ENCODE results near the gene DACT2. TPM values are rescaled to one million over a fixed set of nuclear protein-coding genes. Genes with fewer than 3 reads are reported as not detected.

The DACT2 gene, protein sequence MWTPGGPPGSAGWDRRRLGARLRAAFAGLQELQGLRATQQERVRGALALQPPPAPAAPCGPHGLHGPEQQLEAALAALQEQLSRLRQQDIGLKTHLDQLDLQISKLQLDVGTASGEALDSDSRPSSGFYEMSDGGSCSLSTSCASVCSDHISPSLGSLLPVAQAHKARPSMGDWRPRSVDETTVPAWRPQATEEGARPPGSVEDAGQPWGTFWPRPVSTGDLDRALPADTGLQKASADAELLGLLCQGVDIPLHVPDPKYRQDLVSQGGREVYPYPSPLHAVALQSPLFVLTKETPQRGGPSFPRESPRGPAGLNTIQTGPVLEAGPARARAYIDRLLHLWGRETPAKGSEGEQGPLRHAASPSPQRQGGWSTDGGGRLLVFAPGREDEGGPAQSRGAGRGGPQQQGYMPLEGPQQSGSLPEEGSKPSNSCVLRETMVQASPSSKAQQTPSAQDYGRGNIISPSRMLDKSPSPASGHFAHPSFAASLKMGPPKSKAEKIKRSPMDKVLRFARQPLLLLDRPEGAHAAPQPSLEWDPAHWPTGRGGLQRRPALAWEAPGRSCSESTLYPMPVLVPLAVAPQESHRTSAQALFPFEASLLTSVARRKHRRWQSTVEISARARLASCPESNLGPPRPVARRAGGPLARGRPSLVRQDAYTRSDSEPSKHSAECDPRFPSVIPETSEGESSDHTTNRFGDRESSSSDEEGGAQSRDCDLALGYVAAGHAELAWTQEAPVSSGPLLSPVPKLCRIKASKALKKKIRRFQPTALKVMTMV
- under 1 TPM in 1 of 2 experiments, not detected in 1; 0.10 TPM for total RNA-seq

DNA sequence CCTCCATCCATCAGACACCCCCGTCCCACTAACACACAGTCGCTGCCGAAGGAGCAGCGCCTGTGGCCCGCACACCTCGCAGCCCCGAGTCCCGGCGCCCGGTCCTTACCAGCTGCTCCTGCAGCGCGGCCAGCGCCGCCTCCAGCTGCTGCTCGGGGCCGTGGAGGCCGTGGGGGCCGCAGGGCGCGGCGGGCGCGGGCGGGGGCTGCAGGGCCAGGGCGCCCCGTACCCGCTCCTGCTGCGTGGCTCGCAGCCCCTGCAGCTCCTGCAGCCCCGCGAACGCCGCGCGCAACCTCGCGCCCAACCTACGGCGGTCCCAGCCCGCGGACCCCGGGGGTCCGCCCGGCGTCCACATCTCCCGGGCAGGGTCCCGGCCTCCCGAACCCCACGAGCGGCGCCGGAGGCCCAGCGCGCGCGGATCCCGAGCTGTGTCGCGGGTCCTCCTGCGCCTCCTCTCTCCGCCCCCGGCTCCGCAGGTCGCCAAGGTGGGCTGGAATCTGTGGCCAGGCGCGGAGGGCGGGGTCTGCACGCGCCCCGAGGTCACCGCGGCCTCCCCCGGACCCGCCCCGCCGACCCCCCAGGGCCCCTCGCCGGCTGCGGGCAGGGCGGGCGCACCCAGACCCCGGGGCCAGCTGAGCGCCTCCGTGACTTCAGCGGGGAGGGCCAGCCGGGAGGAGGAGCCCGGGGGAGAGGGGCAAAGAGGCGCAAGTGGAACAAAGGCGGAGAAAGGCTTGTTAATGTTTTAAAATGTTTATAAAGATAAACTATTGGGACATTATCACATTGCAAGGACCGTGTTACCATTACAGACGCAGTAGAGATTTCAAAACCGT is at the start of gene DACT2:
DACT2 (minus strand) TSS at position 499 of the 833 bp plus-strand sequence; CDS start at position 355, 144 bp downstream.
- Mint-ChIP-seq H3K4me3 (no peak within 1 kb of the TSS), H3K27me3 (peaks cover 41% of the 10 kb centered on the region), H3K9me3 (no peaks in the 10 kb centered on the region), H3K27ac (no peak within 1 kb of the TSS), H3K4me1 (no peaks in the 10 kb centered on the region), H3K36me3 (ENCODE audit: low read depth) (no peaks in the 10 kb centered on the region)
- no peak for DNase-seq
- POLR2A ChIA-PET = interaction anchor here (0.6 kb wide), 1 partner anchor 125 kb away, joined by 3 read pairs; no protein-coding TSS in a partner anchor
- CTCF ChIA-PET = interaction anchor here (0.6 kb wide), 1 partner anchor 56 kb away, joined by 4 read pairs; no protein-coding TSS in a partner anchor

DNA sequence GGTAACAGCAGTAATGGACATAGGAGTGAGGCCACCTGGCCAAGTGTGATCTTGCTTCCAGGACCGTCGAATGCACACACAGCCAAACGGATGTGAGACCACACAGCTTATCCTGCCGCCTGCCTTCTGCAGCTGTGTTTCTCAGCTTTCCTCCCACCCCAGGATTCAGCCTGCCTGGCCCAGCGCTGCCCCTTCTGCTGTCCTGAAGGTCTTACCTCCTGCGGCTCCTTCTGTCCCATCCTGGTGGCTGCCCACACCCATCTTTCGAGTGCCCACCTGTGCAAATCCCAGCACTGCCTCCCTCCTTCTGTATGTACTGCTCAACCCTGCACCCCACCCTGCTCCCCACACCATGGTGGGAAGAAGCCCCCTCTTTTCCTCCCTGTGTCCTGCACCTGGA is 49.4 kb upstream of the DACT2 start:
- peaks cover 5% of the 10 kb centered on the region for H3K27me3 Mint-ChIP-seq
- H3K27ac Mint-ChIP-seq = no peak overlapping the region
- peaks cover 4% of the 10 kb centered on the region for H3K4me1 Mint-ChIP-seq
- no peak overlapping the region for H3K4me3 Mint-ChIP-seq
- no peaks in the 10 kb centered on the region for H3K36me3 Mint-ChIP-seq (ENCODE audit: low read depth)
- ChIA-PET CTCF (no interaction called here), POLR2A (no interaction called here)
- DNase-seq = no peak
- H3K9me3 Mint-ChIP-seq = no peaks in the 10 kb centered on the region

DNA sequence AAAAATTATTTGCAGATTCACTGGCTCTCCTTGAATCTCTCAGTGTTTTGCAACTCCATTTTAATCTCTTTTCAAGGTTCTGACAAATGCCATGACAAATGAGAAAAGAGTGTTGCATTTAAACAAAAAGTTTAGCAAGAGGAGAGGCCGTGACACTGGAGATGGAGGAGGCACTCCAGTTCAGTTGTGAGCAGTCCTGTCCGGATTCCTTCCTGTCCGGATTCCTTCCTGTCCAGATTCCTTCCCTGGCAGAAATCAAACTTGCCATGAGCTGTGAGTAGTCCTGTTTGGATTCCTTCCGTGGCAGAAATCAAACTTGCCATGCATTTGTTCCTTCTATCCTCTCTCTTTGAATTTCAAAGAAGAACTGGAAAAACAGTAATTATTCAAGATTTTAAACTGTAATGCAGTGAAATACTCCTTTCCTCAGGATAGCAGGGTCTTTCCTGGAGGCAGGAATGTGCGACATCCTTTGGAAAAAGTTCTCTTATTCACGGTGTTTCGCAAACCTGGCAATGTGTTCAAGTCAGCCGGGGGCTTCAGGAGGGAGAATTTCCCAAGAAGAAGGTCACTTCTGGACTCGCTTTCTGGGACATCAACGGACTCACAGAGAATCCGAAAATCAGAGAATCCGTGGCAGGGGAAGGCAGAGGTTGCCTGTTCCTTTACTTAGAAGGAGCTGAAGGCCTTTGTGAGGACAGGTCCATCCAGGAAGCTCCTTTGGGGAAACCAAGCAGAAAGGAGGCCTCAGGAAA is 48.7 kb upstream of the DACT2 start:
- no peaks in the 10 kb centered on the region for H3K9me3 Mint-ChIP-seq
- ChIA-PET CTCF (no interaction called here), POLR2A (no interaction called here)
- H3K27me3 Mint-ChIP-seq = peaks cover 5% of the 10 kb centered on the region
- no peaks in the 10 kb centered on the region for H3K36me3 Mint-ChIP-seq (ENCODE audit: low read depth)
- no peak overlapping the region for H3K4me3 Mint-ChIP-seq
- peaks cover 4% of the 10 kb centered on the region for H3K4me1 Mint-ChIP-seq
- DNase-seq = no peak
- H3K27ac Mint-ChIP-seq = no peak overlapping the region

DNA sequence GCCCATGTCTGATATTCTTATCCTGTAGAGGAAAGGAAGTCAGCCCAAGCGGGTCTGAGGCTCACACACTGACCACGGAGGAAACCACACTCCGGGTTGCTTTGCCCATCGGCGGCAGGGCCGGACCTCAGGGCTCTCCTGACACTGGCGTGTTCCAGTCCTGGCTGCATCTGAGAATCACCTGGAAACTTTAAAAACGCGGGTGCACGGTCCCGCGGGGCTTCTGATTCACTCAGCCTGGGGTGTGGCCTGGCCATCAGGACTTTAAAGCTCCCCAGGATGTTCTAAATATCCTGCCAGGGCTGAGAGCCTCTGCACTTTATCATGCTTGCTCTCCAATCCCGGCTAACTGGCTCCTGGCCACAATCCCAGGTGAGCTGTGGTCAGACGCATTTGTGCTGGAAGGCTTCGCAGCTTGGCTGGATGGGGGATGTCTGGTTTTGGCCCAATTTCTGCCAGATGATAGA is 47.7 kb upstream of the DACT2 start:
- Mint-ChIP-seq H3K27ac (no peak overlapping the region), H3K9me3 (no peaks in the 10 kb centered on the region)
- DNase-seq = no peak

DNA sequence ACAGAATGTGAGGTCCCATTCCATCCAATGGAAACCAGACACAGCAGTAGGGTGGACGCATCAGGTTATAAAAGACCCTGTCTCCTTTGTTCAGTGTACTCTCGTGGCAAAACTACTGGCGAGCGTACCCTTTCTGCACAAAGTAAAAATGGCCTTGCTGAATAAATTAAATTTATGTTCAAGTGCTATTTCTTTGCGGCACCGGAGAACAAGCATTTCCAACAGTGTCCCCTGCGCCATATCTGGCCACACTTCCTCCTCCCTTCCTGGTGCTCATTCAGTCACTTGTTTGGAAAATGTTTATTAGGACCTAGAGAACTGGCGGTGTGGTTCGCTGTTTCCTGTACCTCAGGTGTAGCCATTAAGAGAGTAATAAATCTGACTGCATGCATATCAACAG is 46.9 kb upstream of the DACT2 start:
- no peaks in the 10 kb centered on the region for H3K9me3 Mint-ChIP-seq
- no peak for DNase-seq
- ChIA-PET CTCF (no interaction called here), POLR2A (no interaction called here)
- peaks cover 5% of the 10 kb centered on the region for H3K27me3 Mint-ChIP-seq
- no peak overlapping the region for H3K4me3 Mint-ChIP-seq
- no peak overlapping the region for H3K27ac Mint-ChIP-seq
- peaks cover 4% of the 10 kb centered on the region for H3K4me1 Mint-ChIP-seq
- no peaks in the 10 kb centered on the region for H3K36me3 Mint-ChIP-seq (ENCODE audit: low read depth)

More for the DNA sequence above, 47.7 kb upstream of the DACT2 start:
- H3K27me3 Mint-ChIP-seq = peaks cover 5% of the 10 kb centered on the region
- H3K4me3 Mint-ChIP-seq = no peak overlapping the region
- peaks cover 4% of the 10 kb centered on the region for H3K4me1 Mint-ChIP-seq
- POLR2A ChIA-PET = no interaction called here
- CTCF ChIA-PET = no interaction called here
- H3K36me3 Mint-ChIP-seq (ENCODE audit: low read depth) = no peaks in the 10 kb centered on the region

DNA sequence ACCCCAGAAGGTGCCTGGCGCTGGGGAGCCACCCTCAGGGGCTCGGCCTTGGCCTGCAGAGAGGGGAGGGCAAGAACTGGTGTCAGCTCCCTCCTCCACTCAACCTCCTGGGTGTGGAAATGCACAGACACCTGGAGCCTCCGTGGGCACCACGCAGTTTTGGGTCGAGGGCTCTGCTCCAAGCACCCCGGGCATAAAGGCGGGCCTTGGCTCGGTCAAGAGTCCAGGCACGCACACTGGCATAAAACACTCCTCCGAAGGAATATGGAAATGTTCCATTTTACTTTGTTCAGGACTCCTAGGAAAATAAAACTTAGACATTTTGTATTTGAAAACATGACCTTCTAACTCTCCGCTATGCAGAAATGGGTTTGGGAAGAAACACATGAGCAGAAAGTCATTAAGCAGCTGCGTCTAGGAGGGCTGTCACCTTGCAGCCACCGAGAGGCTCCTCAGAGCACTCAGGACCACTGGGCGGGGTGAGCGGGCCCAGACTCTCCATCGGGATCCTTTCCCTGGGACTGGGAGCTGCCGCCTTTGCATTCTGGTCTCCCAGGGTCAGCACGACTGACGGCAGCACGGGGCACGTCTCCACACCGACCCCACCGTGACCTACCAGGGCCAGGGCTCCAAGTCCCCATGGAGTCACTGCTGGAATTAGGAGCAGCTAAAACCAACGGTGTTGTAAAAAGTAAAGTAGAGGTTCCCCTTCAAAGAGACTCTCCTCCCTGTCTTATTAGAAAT is 46.0 kb upstream of the DACT2 start:
- Mint-ChIP-seq H3K36me3 (ENCODE audit: low read depth) (no peaks in the 10 kb centered on the region), H3K27me3 (peaks cover 5% of the 10 kb centered on the region), H3K9me3 (no peaks in the 10 kb centered on the region), H3K4me3 (no peak overlapping the region), H3K27ac (no peak overlapping the region), H3K4me1 (peaks cover 4% of the 10 kb centered on the region)
- POLR2A ChIA-PET = no interaction called here
- CTCF ChIA-PET = no interaction called here
- DNase-seq = no peak

DNA sequence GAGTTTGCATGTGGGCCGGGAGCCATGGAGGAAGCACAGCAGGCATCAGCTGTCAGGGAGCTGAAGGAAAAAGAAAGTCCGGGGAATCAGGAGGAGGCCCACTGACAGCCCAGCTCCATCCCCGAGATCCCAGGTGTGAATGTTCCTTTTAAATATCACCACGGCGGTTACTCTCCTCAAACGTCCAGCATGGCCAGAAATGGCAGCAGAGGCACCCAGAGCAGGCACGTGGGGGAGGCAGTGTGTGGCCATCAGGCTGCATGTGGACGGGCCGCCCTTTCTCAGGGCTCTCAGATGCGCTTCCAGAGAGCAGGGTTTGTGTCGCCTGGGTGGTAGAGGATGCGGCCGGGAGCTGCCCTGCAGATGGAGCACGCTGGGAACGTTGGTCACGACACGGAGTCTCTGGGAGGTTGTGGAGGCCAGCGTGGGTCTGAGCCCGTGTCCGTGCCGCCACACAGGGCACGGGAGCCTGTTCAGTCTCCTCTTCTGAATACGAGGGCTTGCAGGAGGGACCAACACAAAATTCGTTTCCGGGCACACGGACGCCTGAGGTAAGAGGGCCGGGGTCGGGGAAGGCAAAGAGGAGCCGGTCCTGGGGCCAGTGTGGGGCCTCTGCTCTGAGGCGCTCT is 45.3 kb upstream of the DACT2 start:
- H3K4me1 Mint-ChIP-seq = peaks cover 4% of the 10 kb centered on the region
- no peaks in the 10 kb centered on the region for H3K9me3 Mint-ChIP-seq
- H3K27me3 Mint-ChIP-seq = peaks cover 5% of the 10 kb centered on the region
- H3K27ac Mint-ChIP-seq = no peak overlapping the region
- no peak overlapping the region for H3K4me3 Mint-ChIP-seq
- no peaks in the 10 kb centered on the region for H3K36me3 Mint-ChIP-seq (ENCODE audit: low read depth)
- ChIA-PET CTCF (no interaction called here), POLR2A (no interaction called here)
- DNase-seq = no peak

DNA sequence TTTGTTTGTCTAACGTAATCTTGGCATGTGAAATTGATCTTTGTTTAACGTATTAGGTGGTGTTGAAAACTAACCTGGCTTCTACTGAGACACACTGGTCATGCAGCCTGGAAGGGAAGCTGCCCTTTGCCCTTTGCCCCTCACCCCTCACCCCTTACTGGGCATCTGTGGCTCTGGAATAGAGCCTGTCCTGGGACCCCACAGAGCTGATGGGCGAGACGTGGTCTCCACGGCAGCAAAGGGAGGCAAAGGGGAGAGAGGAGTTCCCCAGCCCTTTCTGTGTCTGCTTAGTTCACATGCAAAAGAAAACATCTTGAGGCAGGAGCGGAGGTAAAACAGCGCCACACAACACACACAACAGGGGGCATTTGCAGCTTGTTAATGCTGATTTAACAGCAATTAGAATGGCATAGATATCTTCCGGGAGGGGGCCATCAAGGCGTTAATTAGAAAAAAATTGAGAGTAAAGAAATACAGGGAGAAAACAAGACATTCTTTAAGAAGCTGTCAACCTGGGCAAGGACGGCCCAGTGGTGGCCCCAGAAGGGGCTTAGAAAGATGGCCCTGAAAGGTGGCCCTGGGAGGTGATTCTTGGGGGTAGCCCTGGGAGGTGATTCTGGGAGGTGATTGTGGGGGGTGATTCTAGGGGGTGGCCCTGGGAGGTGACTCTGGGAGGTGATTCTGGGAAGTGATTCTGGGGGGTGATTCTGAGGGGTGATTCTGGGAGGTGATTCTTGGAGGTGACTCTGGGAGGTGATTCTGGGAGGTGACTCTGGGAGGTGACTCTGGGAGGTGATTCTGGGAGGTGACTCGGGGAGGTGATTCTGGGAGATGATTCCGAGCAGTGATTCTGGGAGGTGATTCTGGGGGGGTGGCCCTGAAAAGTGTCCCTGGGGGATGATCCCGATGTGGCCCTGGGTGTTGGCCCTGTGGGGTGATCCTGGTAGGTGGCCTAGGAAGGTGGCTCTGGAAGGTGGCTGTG is 44.5 kb upstream of the DACT2 start:
- ChIA-PET CTCF (no interaction called here), POLR2A (no interaction called here)
- Mint-ChIP-seq H3K27ac (no peak overlapping the region), H3K4me3 (no peak overlapping the region), H3K9me3 (no peaks in the 10 kb centered on the region), H3K36me3 (ENCODE audit: low read depth) (no peaks in the 10 kb centered on the region), H3K27me3 (peaks cover 5% of the 10 kb centered on the region), H3K4me1 (peaks cover 4% of the 10 kb centered on the region)
- no peak for DNase-seq

DNA sequence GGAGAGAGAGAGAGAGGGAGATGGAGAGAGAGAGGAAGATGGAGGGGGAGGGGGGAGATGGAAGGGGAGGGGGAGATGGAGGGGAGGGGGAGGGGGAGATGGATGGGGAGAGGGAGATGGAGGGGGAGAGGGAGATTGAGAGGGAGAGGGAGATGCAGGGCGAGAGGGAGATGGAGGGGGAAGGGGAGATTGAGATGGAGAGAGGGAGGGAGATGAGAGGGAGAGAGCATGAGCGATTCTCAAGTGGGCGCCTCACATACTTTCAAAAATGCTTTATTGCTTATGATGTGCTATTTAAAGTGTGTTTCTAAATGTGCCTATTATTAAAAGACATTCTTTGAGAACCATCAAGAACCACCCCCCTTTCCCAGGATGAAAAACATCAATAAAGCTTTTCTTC is 43.7 kb upstream of the DACT2 start:
- Mint-ChIP-seq H3K27me3 (peaks cover 5% of the 10 kb centered on the region), H3K27ac (no peak overlapping the region), H3K4me1 (peaks cover 4% of the 10 kb centered on the region), H3K9me3 (no peaks in the 10 kb centered on the region), H3K4me3 (no peak overlapping the region), H3K36me3 (ENCODE audit: low read depth) (no peaks in the 10 kb centered on the region)
- CTCF ChIA-PET = no interaction called here
- POLR2A ChIA-PET = no interaction called here
- DNase-seq = no peak

DNA sequence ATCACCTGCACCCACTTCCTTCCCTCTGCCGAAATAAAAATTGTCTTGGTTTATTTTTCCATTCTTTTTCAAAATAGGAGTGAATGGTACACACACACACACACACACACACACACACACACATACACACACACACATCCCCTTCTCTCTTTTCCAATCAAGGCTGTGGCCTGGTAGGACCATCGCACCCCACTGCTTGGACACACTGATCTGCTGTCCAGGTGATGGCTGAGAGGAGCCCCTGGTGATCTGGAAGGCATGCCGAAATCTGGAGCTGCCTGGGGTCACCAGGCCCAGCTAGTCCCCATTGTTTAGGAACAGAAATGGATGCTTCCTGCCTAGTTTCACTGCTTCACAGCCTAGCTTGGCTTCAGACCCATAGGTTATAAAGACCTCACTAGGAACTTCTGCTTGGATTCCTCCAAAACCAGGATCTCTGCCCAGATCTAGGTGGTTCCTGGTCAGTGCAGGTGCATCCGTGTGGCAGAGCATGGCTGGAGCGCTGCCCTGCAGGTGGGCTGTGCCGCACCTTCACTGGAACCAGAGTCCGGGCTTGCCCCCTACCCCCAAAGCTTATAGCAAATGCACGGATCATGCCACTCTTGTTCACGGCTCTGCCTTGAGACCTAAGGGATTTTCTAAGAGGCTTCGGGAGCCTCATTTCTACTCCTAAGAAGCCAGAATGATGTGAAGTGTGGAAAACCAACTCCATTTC is 42.9 kb upstream of the DACT2 start:
- Mint-ChIP-seq H3K36me3 (ENCODE audit: low read depth) (no peaks in the 10 kb centered on the region), H3K27ac (no peak overlapping the region), H3K4me3 (no peak overlapping the region), H3K4me1 (peaks cover 2% of the 10 kb centered on the region), H3K27me3 (peaks cover 2% of the 10 kb centered on the region), H3K9me3 (no peaks in the 10 kb centered on the region)
- CTCF ChIA-PET = no interaction called here
- POLR2A ChIA-PET = no interaction called here
- DNase-seq = no peak

Data from activated CD4-positive, alpha-beta T cell treated with anti-CD3 and anti-CD28 coated beads, Interleukin-2, amount 10 ng/mL, durations not matched to agents 7 days and 5 days (primary cell).